RKO (cell line): ENCODE data around the gene PPP1R37.
A peak's percentile ranks its signal among the peaks of the same experiment; 100 is the strongest.

Experiments used
- DNase-seq: peaks from one replicate; pipeline ENCODE4 v3.0.0-alpha.2; 2016; ENCODE audit warnings: low spot score

The PPP1R37 gene

GRCh38 chr19:45071545-45071938, 21.4 kb upstream of the PPP1R37 start:
- no peak for DNase-seq

- DNase-seq, result no peak
Observed at GRCh38 chr19:45071969-45072790, 20.8 kb upstream of the PPP1R37 start.

DNA sequence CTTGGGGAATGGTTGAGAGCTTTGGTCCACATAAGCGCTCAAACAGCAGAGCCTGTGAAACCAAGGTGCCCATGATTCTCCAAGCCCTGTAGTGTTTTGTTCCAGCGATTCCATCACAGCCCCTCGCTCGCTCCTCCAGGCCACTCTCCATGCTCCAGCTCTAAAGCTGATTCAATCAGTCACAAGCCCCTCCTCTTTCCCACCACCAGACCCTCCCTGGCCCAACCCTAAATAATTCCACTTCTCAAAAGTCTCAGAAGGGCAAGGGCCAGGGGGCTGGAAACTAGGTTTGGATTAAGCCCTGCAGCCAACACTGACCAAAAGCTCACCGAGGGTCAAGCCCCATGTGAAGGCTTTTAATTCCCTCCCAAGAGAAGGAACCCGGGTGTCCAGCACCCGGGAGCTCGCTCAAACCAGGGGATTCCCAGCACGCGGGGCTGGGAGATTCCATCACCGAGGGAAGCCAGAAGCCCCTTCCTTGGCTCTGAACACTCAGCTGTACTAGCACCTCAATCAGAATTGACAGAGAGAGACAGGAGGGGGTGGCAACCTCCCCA, 18.2 kb upstream of the PPP1R37 start:
- no peak for DNase-seq

- DNase-seq, result peak; percentile 82
Observed at GRCh38 chr19:45075301-45076028, 17.5 kb upstream of the PPP1R37 start.

- peak; percentile 87 for DNase-seq
Observed at GRCh38 chr19:45076029-45076850, 16.7 kb upstream of the PPP1R37 start, which contains the start of gene ZNF296. TSS of gene ZNF296 (minus strand) at chr19:45076478. CDS start at chr19:45076373, 105 bp downstream.

DNA sequence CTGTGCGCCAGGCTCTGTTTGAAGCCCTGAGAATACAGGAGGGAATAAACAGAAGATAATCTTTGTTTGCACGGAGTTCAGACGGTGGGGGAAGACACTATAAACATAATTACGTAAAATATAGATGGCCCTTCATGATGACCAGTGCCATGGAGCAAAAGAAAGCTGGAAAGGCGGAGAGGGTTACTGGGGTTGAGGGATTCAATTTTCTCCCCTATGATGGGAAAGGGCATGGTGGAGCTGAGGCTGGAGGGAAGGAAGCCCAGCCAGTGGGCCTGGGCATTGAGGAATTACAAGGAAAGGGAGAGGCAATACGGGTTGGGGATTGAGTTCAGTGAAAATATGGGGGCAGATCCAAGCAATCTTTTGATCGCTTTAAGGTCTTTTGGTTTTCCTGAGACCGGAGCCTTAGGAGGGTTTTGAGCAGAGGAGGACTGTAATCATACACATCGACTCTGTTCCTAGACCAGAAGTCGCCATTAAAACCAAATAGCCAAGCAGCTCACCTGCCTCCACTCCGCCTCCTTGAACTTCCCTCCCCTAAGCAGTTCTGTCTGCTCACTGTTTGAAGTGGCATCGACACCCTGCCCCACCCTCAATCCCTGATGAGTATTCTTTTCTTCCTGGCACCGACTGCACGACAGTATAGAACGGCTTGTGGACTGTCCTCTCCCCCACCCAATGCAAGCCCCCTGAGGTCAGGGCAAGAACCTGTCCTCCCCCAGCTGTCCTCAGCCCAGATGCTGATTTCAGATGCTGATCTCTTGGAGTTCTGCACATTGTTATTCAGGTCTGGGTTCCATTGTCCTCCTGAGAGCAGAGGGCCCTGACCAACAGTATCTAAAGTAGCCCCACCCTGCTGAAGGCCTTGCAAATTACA, 15.9 kb upstream of the PPP1R37 start:
- no peak for DNase-seq

GRCh38 chr19:45078390-45079062, 14.5 kb upstream of the PPP1R37 start:
- no peak for DNase-seq

GRCh38 chr19:45079063-45079910, 13.7 kb upstream of the PPP1R37 start, which contains the start of gene GEMIN7:
TSS of gene GEMIN7 (plus strand) at chr19:45079260. CDS start at chr19:45090115, 10,855 bp downstream.
- DNase-seq, result peak; percentile 86

- no peak for DNase-seq
Observed at GRCh38 chr19:45079911-45080370, 13.0 kb upstream of the PPP1R37 start.

GRCh38 chr19:45082170-45082569, 10.8 kb upstream of the PPP1R37 start:
- DNase-seq, result no peak

- DNase-seq, result no peak
Observed at GRCh38 chr19:45086480-45086879, 6.5 kb upstream of the PPP1R37 start.

- no peak for DNase-seq
Observed at GRCh38 chr19:45087531-45087930, 5.4 kb upstream of the PPP1R37 start.

GRCh38 chr19:45090034-45090433, 2.9 kb upstream of the PPP1R37 start:
- no peak for DNase-seq

DNA sequence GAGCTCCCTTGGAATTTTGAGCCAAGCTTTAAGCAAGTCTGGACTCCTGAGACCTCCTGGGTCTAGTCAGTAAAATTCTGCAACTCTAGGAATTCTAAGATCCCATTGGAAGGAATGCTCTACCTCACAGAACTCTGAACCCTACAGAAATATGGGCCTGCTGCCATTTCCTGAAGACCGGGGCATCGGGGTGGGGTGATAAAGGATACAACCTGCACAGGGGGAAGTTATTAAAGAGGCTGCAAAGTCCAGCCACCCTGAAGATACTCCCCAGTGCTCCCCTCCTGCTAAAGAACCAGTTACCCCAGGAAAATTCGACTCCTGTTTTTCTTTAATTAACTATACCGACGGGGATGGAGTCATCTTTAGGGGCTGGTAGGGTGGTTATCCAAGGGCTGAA, 2.4 kb upstream of the PPP1R37 start:
- DNase-seq, result no peak

DNA sequence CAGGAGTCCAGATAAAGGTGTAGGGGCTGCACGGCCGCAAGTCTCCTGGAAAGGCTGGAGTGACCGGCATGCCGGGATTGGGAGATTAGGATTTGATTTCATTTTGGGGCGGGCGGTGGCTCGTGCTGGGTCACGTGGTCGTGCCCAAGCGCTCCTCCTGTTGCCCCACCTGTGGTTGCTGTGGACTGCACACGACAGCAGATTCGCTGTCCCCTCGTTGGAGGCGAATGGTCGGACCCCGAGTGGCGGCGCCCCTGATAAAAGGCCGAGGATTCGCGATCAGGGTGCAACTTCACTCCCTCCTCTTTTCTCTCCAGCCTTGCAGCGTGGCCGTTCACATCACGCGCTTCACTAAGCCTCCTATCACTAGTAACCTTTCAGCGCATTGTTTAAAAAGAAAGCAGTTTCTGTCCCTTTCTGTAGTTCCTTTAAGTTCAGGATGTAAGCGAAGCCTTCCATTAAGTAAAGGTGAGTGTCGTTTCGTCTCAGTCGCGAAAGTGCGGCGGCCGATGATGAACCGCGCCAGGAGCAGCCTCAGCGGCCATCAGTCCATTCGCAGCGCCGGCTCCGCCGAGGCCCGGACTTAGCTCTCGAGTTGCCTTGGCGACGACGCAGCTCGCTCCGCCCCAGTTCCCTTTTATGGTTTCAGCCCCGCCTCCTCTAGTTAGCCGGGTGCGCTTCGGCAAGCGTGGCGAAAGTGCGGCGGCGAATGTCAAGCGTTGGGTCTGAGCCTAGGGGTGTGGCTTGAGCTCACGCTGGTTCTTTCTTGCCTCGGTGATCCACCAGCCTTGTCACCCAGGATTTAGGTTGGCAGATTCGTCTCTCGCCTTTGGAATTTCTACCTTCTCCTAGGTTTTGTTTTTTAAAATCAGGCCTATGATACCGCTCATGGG, 1.7 kb upstream of the PPP1R37 start:
- DNase-seq, result peak; percentile 98

GRCh38 chr19:45094137-45094536, 1.2 kb downstream of the PPP1R37 start:
- no peak for DNase-seq

GRCh38 chr19:45094707-45095106, 1.7 kb downstream of the PPP1R37 start:
- DNase-seq, result no peak
